GM20000 (cell line): ENCODE results near the gene SHE.

Experiments used
- DNase-seq: peaks from one replicate; pipeline ENCODE4 v3.0.0; 2012; ENCODE audit warnings: low spot score
- CTCF ChIP-seq: IDR thresholded peaks from 2 replicates; pipeline ENCODE4 v1.5.1; 2012; ENCODE audit warnings: mild to moderate bottlenecking, control low read depth; ENCODE audit errors: extremely low read depth, missing control alignments

SHE gene

GRCh38 chr1:154434346-154435085 lies 67.7 kb downstream of the SHE start:
- TF ChIP-seq CTCF: no peak
- no peak for DNase-seq

DNA sequence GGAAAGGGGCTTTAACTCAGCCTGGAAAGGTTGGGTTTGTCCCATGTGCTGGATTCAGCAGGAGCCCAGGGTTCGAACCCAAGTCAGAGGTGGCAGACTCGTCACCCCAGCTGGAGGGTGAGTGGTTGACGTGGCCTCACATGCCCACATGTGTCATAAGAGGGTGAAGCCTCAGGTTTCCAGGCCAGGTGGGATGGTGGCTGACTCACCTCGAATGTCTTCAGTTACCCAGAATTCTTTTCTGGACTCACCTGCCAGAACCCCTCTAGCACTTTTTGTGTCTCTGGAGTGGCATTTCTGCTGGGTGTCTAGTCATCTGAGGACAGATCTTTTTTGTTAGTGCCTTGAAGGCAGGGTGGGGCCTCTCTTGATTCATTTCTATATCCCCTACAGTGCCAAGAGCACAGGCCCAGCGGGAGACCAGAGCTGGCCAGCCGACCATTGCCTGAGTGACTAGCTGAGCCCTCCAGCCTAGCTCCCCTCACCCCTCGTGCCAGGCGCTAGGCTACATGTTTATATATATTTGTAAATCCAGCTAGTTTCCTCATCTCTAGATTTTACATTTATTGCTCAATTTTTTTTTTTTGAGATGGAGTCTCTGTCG lies 68.9 kb downstream of the SHE start:
- no peak for DNase-seq
- no peak for TF ChIP-seq CTCF

DNA sequence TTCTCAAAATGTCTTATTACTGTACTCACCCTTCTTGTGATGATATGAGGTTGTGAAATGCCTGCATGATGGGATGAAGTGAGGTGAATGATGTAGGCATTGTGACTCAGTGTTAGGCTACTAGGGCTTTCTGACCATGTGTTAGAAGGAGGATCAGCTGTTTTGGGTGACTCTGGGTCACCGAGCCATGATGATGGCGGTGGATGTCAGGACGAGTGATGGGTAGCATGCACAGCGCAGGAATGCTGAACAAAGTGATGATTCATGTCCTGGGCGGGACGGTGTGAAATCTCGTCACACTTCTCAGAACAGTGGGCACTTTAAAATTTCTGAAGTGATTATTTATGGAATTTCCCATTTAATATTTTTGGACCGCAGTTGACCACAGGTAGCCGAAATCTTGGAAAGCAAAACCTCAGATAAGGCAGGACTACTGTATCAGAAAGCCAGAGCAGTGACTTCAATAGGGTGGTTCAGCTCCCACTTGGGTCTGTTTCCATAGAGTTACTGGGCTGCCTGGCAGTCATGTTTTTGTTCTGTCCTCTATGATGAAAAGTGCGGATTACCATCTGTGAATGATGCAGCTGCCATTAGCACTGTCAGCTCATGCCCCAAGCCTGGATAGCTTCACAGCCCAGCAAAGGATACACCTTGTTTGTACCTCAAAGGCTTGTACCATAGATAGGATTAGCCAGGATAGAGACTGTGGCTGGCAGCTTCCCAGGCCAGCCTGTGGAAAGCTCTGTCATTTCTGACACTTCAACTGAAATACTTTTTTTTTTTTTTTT lies 70.4 kb downstream of the SHE start:
- no peak for DNase-seq
- TF ChIP-seq CTCF: no peak

- no peak for DNase-seq
- TF ChIP-seq CTCF: no peak
Measured at GRCh38 chr1:154430903-154431302, 71.3 kb downstream of the SHE start.

DNA sequence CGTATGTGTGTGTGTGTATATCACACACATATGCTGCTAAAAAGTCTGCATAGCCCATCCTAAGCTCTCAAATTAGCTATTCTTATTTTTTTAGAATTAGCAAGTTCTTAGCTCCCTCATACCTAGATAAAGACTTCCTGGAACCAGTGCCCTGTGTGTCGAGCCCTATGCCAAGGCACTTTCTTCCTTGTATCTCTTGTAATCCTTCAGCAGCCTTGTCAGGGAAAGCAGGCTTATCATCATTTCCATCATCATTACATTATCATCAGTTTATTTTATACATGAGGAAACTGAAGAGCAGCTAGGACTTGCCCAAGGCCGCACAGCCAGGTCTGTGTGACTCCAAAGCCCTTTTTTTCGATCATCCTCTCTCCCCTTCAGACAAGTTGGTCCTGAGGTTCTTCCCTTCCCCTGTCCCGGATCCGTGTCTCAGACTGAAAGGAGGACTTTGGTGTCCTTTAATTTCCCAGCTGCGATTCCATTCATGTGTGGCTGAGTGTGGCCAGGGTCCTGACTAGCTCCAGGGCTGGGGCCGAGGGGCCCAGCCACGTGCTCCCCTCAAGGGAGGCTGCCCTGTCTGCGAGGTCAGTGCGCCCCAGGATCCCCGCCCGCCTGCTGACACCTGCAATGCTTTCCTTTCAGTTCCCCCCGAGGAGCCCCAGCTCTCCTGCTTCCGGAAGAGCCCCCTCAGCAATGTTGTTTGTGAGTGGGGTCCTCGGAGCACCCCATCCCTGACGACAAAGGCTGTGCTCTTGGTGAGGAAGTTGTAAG lies 72.2 kb downstream of the SHE start:
- no peak for DNase-seq
- TF ChIP-seq CTCF: no peak
